LNCAP (cell line): ENCODE results near the gene PPP1R27.

Experiments used
- CTCF ChIP-seq: fragments of 450-650 bp; IDR thresholded peaks from 2 replicates; pipeline ENCODE4 v1.5.1; 2017; ENCODE audit warnings: mild to moderate bottlenecking

PPP1R27 gene

GRCh38 chr17:81865733-81866439 is 31.0 kb upstream of the PPP1R27 start:
- no peak for TF ChIP-seq CTCF

DNA sequence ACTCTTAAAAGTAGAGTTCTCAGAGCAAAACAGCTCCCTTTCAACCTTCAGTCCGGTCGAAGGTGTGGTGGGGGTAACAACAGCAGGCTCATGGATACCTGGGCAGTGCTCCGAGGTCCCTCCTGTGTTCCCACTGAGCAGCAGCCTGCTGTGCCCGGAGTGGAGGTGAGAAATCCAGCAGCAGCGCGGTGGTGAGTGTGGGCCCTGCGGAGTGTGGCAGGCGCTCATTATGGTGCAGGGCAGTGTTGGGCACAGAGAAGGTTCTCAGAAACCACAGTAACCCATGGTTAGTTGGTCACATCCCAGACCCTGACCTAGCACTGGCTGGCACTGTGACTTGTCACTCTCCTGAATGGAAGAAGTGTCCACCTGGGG is 30.5 kb upstream of the PPP1R27 start:
- TF ChIP-seq CTCF: no peak

GRCh38 chr17:81863833-81864768 is 29.3 kb upstream of the PPP1R27 start:
- no peak for TF ChIP-seq CTCF

- no peak for TF ChIP-seq CTCF
Measured at GRCh38 chr17:81863123-81863675, 28.3 kb upstream of the PPP1R27 start.

DNA sequence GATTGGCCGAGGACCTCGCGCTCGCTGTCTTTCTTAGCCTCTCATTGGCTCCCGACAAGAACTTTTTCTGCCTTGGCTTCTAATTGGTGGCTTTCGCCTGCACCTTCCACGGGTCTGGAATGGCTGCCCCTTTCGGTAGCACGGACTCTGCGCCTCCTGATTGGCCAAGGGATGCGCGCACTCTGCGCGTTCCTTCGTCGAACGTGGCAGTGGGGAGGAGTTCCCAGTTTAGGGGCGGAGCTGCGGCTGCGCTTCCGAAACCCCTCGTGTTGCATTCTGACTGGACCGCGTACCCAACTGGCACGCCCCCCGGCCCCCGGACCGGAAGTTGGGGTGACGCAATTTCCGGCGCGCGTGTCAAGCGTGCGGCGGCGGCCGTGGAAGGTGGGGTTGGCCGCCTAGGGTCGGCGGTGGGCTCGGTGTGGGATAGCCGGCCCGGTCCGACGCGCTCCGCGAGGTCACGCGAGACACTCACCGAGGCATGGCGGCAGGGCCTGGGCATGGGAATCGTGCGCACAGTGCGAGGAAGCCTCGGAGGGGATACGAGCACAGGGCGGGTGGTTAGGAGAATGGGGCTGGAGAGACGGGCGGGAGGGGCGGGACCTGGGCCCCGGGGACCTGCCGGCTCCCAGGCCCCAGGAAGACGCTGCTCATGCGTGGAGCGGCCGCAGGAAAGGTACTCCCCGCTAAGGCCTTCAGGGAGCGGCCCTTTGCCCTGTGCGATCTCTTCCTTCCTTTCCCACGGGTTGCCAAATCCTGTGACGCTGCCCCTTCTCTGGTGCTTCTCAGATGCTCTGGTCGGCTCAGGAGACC is 26.1 kb upstream of the PPP1R27 start:
- no peak for TF ChIP-seq CTCF

GRCh38 chr17:81859906-81860755 is 25.3 kb upstream of the PPP1R27 start, which contains the start of gene P4HB:
P4HB (minus strand) TSS chr17:81860535; CDS start chr17:81860471, 64 bp downstream.
- TF ChIP-seq CTCF: no peak
